Measurements from ENCODE around the gene LIPA. TPM values are rescaled to one million over a fixed set of nuclear protein-coding genes. Genes with fewer than 3 reads are reported as not detected.

The LIPA gene
- polyA plus RNA-seq, 1 donor (not counting 4 experiments of a cell fraction or from before 2014, with no cell fraction given) = 156 TPM

GRCh38 chr10:89235073-89235798, 16.3 kb downstream of the LIPA start:
- Histone ChIP-seq H4K20me1 (ENCODE audit: control insufficient read depth, extremely low read depth, insufficient read depth, low read length) (no peaks in the 10 kb centered on the region), H3K4me2 (ENCODE audit: control insufficient read depth, extremely low read depth, insufficient read depth, low read depth, low read length) (no peak overlapping the region), H3K27ac (ENCODE audit: control insufficient read depth, insufficient read depth, low read length) (no peak overlapping the region), H3K27me3 (ENCODE audit: control insufficient read depth, extremely low read depth, insufficient read depth, low read length) (no peaks in the 10 kb centered on the region), H2AFZ (ENCODE audit: control insufficient read depth, low read length) (no peak overlapping the region), H3K36me3 (ENCODE audit: control insufficient read depth in 2 of 2, extremely low read depth in 1 of 2, insufficient read depth in 2 of 2, low read length in 2 of 2) (peaks cover 8 to 18% of the 10 kb centered on the region in 2 experiments), H3K4me3 (ENCODE audit: control insufficient read depth in 2 of 3, extremely low read depth in 1 of 3, insufficient read depth in 2 of 3, low read depth in 1 of 3, low read length in 3 of 3) (no peak overlapping the region), H3K4me1 (ENCODE audit: control insufficient read depth, extremely low read depth, insufficient read depth, low read length) (no peaks in the 10 kb centered on the region), H3K79me2 (ENCODE audit: control insufficient read depth, insufficient read depth, low read length) (no peaks in the 10 kb centered on the region), H3K9me1 (ENCODE audit: control insufficient read depth, extremely low read depth, insufficient read depth, low read length) (no peaks in the 10 kb centered on the region), H3K9me3 (ENCODE audit: control insufficient read depth, low read depth, low read length) (no peaks in the 10 kb centered on the region), H3K9ac (ENCODE audit: control insufficient read depth, extremely low read depth, insufficient read depth, low read length) (no peak overlapping the region)
- DNase-seq (ENCODE audit: low read depth, low spot score) (no peak), FAIRE-seq (no peak)
- dilution Hi-C loops (cut with MboI; ENCODE audit: extremely low pct_ligation_motif_present, low sequenced_read_pairs) = no loop called here
- TF ChIP-seq, protein P1, sequence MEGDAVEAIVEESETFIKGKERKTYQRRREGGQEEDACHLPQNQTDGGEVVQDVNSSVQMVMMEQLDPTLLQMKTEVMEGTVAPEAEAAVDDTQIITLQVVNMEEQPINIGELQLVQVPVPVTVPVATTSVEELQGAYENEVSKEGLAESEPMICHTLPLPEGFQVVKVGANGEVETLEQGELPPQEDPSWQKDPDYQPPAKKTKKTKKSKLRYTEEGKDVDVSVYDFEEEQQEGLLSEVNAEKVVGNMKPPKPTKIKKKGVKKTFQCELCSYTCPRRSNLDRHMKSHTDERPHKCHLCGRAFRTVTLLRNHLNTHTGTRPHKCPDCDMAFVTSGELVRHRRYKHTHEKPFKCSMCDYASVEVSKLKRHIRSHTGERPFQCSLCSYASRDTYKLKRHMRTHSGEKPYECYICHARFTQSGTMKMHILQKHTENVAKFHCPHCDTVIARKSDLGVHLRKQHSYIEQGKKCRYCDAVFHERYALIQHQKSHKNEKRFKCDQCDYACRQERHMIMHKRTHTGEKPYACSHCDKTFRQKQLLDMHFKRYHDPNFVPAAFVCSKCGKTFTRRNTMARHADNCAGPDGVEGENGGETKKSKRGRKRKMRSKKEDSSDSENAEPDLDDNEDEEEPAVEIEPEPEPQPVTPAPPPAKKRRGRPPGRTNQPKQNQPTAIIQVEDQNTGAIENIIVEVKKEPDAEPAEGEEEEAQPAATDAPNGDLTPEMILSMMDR (optimal IDR thresholded peaks at IDR 0.05 in 1 of 3, IDR thresholded peaks at IDR 0.05 in 1 of 3, conservative IDR thresholded peaks at IDR 0.05 in 1 of 3; ENCODE audit: extremely low read depth in 1 of 3, insufficient read depth in 2 of 3, low read length in 3 of 3) = no peak
- no peak for TF ChIP-seq EZH2 (IDR thresholded peaks at IDR 0.05; ENCODE audit: low read length)

- no peaks in the 10 kb centered on the region for H3K9me1 ChIP-seq (ENCODE audit: control insufficient read depth, extremely low read depth, insufficient read depth, low read length)
- H3K4me1 ChIP-seq (ENCODE audit: control insufficient read depth, extremely low read depth, insufficient read depth, low read length) = no peaks in the 10 kb centered on the region
- no peak overlapping the region for H3K4me3 ChIP-seq (ENCODE audit: control insufficient read depth in 2 of 3, extremely low read depth in 1 of 3, insufficient read depth in 2 of 3, low read depth in 1 of 3, low read length in 3 of 3)
- no peaks in the 10 kb centered on the region for H3K79me2 ChIP-seq (ENCODE audit: control insufficient read depth, insufficient read depth, low read length)
- no peak for FAIRE-seq
- no peak overlapping the region for H3K9ac ChIP-seq (ENCODE audit: control insufficient read depth, extremely low read depth, insufficient read depth, low read length)
- H4K20me1 ChIP-seq (ENCODE audit: control insufficient read depth, extremely low read depth, insufficient read depth, low read length) = no peaks in the 10 kb centered on the region
- no peak overlapping the region for H3K4me2 ChIP-seq (ENCODE audit: control insufficient read depth, extremely low read depth, insufficient read depth, low read depth, low read length)
- no peaks in the 10 kb centered on the region for H3K9me3 ChIP-seq (ENCODE audit: control insufficient read depth, low read depth, low read length)
- no peak overlapping the region for H2AFZ ChIP-seq (ENCODE audit: control insufficient read depth, low read length)
- DNase-seq (ENCODE audit: low read depth, low spot score) = no peak
- dilution Hi-C loops (cut with MboI; ENCODE audit: extremely low pct_ligation_motif_present, low sequenced_read_pairs) = no loop called here
- TF ChIP-seq EZH2 (IDR thresholded peaks at IDR 0.05; ENCODE audit: low read length) = no peak
- TF ChIP-seq, protein P1 (optimal IDR thresholded peaks at IDR 0.05 in 1 of 3, IDR thresholded peaks at IDR 0.05 in 1 of 3, conservative IDR thresholded peaks at IDR 0.05 in 1 of 3; ENCODE audit: extremely low read depth in 1 of 3, insufficient read depth in 2 of 3, low read length in 3 of 3) = no peak
- H3K36me3 ChIP-seq (ENCODE audit: control insufficient read depth in 2 of 2, extremely low read depth in 1 of 2, insufficient read depth in 2 of 2, low read length in 2 of 2) = peaks cover 8 to 17% of the 10 kb centered on the region in 2 experiments
- H3K27me3 ChIP-seq (ENCODE audit: control insufficient read depth, extremely low read depth, insufficient read depth, low read length) = no peaks in the 10 kb centered on the region
- no peak overlapping the region for H3K27ac ChIP-seq (ENCODE audit: control insufficient read depth, insufficient read depth, low read length)
These were observed 18.5 kb downstream of the LIPA start for GRCh38 chr10:89233033-89233432.
